ENCODE results near the gene DDX55. TPM values are rescaled to one million over a fixed set of nuclear protein-coding genes. Genes with fewer than 3 reads are reported as not detected.

Gene DDX55
- total RNA-seq, 1 experiment from 2014 or later, result 30.5 TPM

GRCh38 chr12:123633379-123634141, 31.7 kb downstream of the DDX55 start, which contains the start of the genes EIF2B1 and GTF2H3:
EIF2B1 (minus strand) TSS chr12:123633686; CDS start chr12:123633557, 129 bp downstream.
GTF2H3 (plus strand) TSS chr12:123633829; CDS start chr12:123633860, 31 bp downstream.
- intact Hi-C loops (cut with micrococcal nuclease), result no loop called here
- BruUV-seq (replicated peaks), result no TSS peak
- POLR2A ChIA-PET, result interaction anchor here (0.5 to 2.0 kb wide), 16 partner anchors 9 to 401 kb away, joined by 3 to 17 read pairs (median 5); partner anchors contain the start of genes DDX55, KMT5A, MPHOSPH9 and MTRFR
- CTCF ChIA-PET, result no interaction called here
- Mint-ChIP-seq H3K36me3 (ENCODE audit: insufficient read depth, unreplicated experiment) (peaks cover 57% of the 10 kb centered on the region), H3K27me3 (ENCODE audit: insufficient read depth, unreplicated experiment) (no peaks in the 10 kb centered on the region), H3K27ac (ENCODE audit: low read depth, unreplicated experiment) (peak within 1 kb of the TSS; percentile 99), H3K4me1 (ENCODE audit: insufficient read depth, unreplicated experiment) (peaks cover 9% of the 10 kb centered on the region), H3K9me3 (ENCODE audit: unreplicated experiment) (no peaks in the 10 kb centered on the region), H3K4me3 (ENCODE audit: unreplicated experiment) (peak within 1 kb of the TSS; percentile 93)
- TF ChIP-seq CTCF (IDR thresholded peaks at IDR 0.05; ENCODE audit: unreplicated experiment), result no peak
- peak; percentile 97 for DNase-seq (ENCODE audit: unreplicated experiment)

- Mint-ChIP-seq H3K27ac (ENCODE audit: low read depth, unreplicated experiment) (peak overlapping the region; percentile 99), H3K4me3 (ENCODE audit: unreplicated experiment) (peak overlapping the region; percentile 93), H3K4me1 (ENCODE audit: insufficient read depth, unreplicated experiment) (peaks cover 9% of the 10 kb centered on the region), H3K27me3 (ENCODE audit: insufficient read depth, unreplicated experiment) (no peaks in the 10 kb centered on the region), H3K36me3 (ENCODE audit: insufficient read depth, unreplicated experiment) (peaks cover 57% of the 10 kb centered on the region), H3K9me3 (ENCODE audit: unreplicated experiment) (no peaks in the 10 kb centered on the region)
- POLR2A ChIA-PET, result interaction anchor here (0.8 to 1.7 kb wide), 12 partner anchors 8 to 401 kb away, joined by 3 to 5 read pairs (median 4); partner anchors contain the start of genes DDX55, KMT5A, MPHOSPH9 and MTRFR
- intact Hi-C loops (cut with micrococcal nuclease), result no loop called here
- TF ChIP-seq CTCF (IDR thresholded peaks at IDR 0.05; ENCODE audit: unreplicated experiment), result no peak
- no peak for DNase-seq (ENCODE audit: unreplicated experiment)
- TSS peak; percentile 90 for BruUV-seq (replicated peaks)
- CTCF ChIA-PET, result interaction anchor here (0.8 kb wide), 1 partner anchor 51 kb away, joined by 3 read pairs; no protein-coding TSS in a partner anchor
Observed at GRCh38 chr12:123634142-123634561, 32.3 kb downstream of the DDX55 start.

- ChIA-PET CTCF (no interaction called here), POLR2A (interaction anchor here (0.7 to 1.6 kb wide), 2 partner anchors 30 to 42 kb away, joined by 3 to 6 read pairs; partner anchors contain the start of gene DDX55)
- H3K27me3 Mint-ChIP-seq (ENCODE audit: insufficient read depth, unreplicated experiment), result no peaks in the 10 kb centered on the region
- no peaks in the 10 kb centered on the region for H3K4me1 Mint-ChIP-seq (ENCODE audit: insufficient read depth, unreplicated experiment)
- no peak overlapping the region for H3K4me3 Mint-ChIP-seq (ENCODE audit: unreplicated experiment)
- peak overlapping the region; percentile 59 for H3K27ac Mint-ChIP-seq (ENCODE audit: low read depth, unreplicated experiment)
- BruUV-seq (replicated peaks), result no TSS peak
- DNase-seq (ENCODE audit: unreplicated experiment), result no peak
- H3K9me3 Mint-ChIP-seq (ENCODE audit: unreplicated experiment), result no peaks in the 10 kb centered on the region
- TF ChIP-seq CTCF (IDR thresholded peaks at IDR 0.05; ENCODE audit: unreplicated experiment), result no peak
- peaks cover 88% of the 10 kb centered on the region for H3K36me3 Mint-ChIP-seq (ENCODE audit: insufficient read depth, unreplicated experiment)
- intact Hi-C loops (cut with micrococcal nuclease), result no loop called here
Observed at GRCh38 chr12:123643911-123644310, 42.0 kb downstream of the DDX55 start.

- no peak for DNase-seq (ENCODE audit: unreplicated experiment)
- Mint-ChIP-seq H3K27me3 (ENCODE audit: insufficient read depth, unreplicated experiment) (no peaks in the 10 kb centered on the region), H3K4me3 (ENCODE audit: unreplicated experiment) (no peak overlapping the region), H3K4me1 (ENCODE audit: insufficient read depth, unreplicated experiment) (no peaks in the 10 kb centered on the region), H3K27ac (ENCODE audit: low read depth, unreplicated experiment) (no peak overlapping the region), H3K9me3 (ENCODE audit: unreplicated experiment) (no peaks in the 10 kb centered on the region), H3K36me3 (ENCODE audit: insufficient read depth, unreplicated experiment) (peaks cover 93% of the 10 kb centered on the region)
- TF ChIP-seq CTCF (IDR thresholded peaks at IDR 0.05; ENCODE audit: unreplicated experiment), result no peak
- no TSS peak for BruUV-seq (replicated peaks)
- POLR2A ChIA-PET, result interaction anchor here (0.6 to 1.5 kb wide), 4 partner anchors 10 to 294 kb away, joined by 3 to 5 read pairs (median 4); no protein-coding TSS in a partner anchor
- CTCF ChIA-PET, result interaction anchor here (0.6 to 1.2 kb wide), 3 partner anchors 12 to 1510 kb away, joined by 3 to 5 read pairs (median 4); no protein-coding TSS in a partner anchor
- intact Hi-C loops (cut with micrococcal nuclease), result no loop called here
Observed at GRCh38 chr12:123645380-123645779, 43.5 kb downstream of the DDX55 start.
